Fibroblast of skin of left quadriceps (primary cell): ENCODE measurements around the gene GRIK2.
A peak's percentile ranks its signal among the peaks of the same experiment; 100 is the strongest.

Experiments used
- DNase-seq, 2 experiments: peaks; one replicate each; pipeline ENCODE4 v3.0.0-alpha.2; 2013; ENCODE audit warnings: low read depth in 2 of 2

The GRIK2 gene

GRCh38 chr6:101716387-101716786 is 322.9 kb downstream of the GRIK2 start:
- no peak for DNase-seq

- no peak for DNase-seq
Measured at GRCh38 chr6:101716810-101717209, 323.3 kb downstream of the GRIK2 start.

DNA sequence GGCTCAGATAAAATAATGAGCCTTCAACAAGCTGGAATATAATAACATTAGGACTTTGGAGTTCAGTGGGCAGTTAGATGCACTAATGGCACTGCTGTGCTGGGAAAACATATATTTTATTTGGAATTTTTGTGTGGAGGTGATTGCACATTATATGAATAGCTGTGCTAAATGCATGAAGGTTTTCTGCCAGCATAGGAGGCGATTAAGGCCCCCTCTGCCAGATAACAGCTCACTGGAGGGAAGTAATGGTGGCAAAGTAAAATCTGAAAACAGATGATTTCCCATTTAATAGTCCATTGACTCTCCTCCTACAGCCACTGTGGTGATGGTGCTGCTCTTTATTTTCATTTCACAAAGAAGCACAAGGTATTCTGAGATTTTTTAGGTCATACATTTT is 326.0 kb downstream of the GRIK2 start:
- DNase-seq: no peak

- no peak for DNase-seq
Measured at GRCh38 chr6:101722471-101722870, 329.0 kb downstream of the GRIK2 start.

DNA sequence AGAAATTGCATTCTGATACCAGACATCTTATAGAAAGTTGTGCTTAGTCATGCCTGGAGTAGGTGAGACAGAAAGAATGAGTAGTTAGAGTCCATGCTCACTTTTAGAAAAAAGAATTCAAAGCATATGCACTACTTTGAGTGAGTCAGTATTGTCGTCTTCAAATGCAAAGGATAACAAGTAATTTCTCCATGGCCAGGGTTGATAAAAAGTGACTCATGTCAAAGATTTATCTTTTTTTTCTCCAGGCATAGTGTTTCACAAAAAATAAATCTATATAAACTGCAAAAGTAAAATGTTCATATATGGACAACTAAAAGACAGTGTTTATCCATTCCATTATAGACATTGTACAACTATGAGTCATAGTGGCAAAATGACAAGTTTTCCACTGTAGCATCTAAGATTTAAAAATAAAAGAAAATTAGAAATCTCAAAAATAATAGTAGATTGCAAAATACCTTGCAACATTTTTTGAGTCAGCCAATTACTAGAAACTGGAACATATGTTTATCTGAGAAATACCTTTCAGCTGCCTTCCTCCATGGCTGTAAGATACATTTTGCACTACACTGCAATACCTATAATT is 329.6 kb downstream of the GRIK2 start:
- peak; percentile 98 for DNase-seq

DNA sequence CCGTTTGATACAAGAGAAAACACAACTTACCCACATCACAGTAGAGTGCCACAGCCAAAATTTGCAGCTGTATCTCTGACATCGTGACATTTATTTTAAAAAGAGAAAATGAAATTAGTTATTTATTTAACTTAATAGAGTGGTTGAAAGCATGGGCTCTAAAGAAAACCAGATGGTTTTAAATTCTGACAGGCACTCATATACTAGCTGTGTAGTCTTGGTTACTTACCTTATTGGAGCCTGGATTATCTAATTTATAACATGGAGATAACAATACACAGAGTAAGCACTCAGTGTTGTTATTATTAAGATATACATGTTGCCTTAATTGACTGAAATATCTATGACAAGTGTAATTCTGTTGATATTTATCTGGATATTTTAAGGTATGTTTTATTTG is 334.9 kb downstream of the GRIK2 start:
- no peak for DNase-seq

GRCh38 chr6:101728956-101729355 is 335.4 kb downstream of the GRIK2 start:
- no peak for DNase-seq

GRCh38 chr6:101730954-101731353 is 337.4 kb downstream of the GRIK2 start:
- DNase-seq: peak in 1 of 2 experiments; percentile 2

GRCh38 chr6:101733899-101734298 is 340.4 kb downstream of the GRIK2 start:
- DNase-seq: no peak

DNA sequence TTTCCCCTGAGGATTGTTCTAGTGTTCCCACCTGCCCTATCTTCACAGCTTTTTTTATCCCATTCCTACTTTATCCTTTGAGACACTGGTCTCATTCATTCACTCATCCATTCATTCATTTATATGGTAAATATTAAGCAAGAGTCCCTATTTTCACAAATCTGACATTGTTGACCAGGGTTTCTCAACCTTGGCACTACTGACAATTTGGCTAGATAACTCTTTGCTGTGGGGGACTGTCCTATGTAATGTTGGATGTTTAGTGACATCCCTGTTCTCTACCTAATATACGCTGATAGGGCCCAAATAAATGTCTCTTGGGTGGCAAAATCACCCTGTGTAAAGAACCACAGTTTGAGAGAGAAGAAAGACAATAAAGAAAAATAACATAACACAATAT is 345.0 kb downstream of the GRIK2 start:
- DNase-seq: no peak

GRCh38 chr6:101740631-101741030 is 347.1 kb downstream of the GRIK2 start:
- DNase-seq: no peak

DNA sequence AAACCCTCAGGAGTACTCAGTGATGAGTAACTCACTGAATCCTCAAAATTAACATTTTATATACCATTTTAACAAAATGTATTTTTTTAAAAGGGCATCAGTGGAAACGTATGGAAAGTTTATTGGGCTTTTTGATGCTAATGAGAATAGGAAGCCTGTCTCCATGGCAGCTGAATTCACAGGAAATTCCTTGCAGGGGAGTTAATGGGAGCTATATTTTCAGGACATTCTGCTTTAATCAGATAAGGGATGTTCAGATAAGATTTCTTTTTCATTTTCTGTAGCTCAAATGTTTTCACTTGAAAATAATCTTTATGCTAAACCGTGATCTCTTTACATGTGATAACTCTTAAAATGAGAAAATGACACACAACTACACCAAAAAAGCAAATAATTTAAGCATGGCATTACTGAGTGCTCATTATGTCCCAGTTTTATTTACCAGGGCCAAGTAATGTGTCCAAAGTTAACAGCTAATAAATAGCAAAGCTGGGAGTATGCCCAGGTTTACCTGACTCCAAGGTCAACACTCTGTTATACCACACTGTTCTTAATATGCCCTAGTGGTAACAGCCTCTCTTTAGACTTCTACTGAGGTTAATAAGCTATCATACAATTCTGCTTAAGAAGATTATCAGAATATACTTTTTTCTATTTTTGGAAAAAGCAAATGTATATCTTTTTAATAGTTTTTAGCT is 348.1 kb downstream of the GRIK2 start:
- no peak for DNase-seq

DNA sequence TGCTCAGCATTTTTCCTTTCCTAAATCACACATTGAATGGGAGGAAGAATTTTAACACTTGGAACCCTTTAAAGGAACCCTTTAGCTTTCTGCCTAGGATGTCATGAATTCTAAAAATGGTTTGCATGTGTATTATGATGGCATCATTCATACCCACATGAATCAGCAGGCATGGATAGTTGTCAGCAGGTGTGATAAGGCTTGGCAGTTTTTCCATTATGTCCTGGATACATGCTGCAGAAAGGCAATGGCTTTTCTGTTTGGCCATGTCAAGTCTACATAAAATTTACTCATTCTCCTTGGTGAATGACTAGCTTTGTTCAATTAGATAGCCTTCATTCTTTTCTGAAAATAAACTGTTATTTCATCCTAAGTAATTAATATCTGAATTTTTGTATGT is 353.7 kb downstream of the GRIK2 start:
- no peak for DNase-seq

GRCh38 chr6:101747716-101748115 is 354.2 kb downstream of the GRIK2 start:
- no peak for DNase-seq

DNA sequence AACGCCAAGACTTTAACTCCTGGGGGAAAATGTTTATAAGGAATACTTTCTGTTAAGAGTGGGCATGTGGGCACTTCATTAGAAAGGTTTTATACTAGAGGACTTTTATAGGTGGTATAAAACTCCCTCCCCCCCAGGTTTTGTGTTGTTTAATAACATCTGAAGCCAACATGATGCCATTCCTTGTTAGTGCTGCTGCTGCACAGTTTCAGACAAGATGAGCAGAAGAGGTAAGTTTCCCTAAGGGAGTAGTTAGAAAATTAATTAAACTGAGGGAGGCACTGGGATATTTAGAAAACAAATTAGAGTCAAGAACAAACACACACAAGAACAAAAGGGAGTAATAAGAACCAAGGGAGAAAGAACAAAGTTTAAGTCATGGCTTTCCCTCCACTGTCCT is 362.4 kb downstream of the GRIK2 start:
- DNase-seq: no peak

DNA sequence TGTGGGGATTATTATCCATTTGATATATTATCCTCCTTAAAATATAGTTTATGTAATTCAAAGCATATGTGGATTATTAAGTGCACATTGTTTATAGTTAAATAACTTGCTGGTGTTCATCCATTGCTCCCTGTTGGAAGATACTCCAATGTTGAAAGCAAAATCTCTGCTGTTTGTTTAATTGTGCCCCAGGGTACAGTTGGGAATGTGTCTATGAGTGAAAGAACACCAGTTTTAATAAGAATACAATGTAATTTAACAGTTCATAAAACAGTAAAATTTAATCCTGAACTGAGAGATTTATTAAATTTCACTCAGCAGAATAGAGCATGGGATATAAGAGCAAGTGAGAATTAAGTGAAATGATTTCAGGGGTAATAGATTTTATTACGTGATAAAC is 364.9 kb downstream of the GRIK2 start:
- peak; percentile 61 to 69 for DNase-seq

- DNase-seq: peak; percentile 88
Measured at GRCh38 chr6:101760843-101761621, 367.5 kb downstream of the GRIK2 start.

- no peak for DNase-seq
Measured at GRCh38 chr6:101762851-101763250, 369.3 kb downstream of the GRIK2 start.

- DNase-seq: no peak
Measured at GRCh38 chr6:101765281-101765680, 371.8 kb downstream of the GRIK2 start.

GRCh38 chr6:101770116-101770515 is 376.6 kb downstream of the GRIK2 start:
- DNase-seq: no peak

GRCh38 chr6:101776919-101777350 is 383.4 kb downstream of the GRIK2 start:
- no peak for DNase-seq

DNA sequence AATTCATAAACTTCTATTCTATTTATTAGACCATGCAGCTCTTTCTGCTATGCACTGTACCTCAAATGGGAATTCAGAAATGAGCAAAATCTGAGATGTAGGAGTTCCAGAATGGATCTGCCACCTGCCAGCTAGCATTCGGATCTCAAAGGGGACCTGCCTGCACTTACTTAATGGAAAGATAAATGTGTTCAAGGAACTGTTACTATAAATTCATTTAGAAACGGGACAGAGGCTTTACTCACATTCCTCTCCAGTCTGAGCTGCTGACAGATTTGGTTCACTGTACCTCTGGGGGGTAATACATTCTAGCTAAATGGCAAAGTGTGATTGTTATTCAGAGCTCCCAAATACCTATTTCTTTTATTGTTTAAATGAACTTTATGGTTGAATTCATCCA is 384.1 kb downstream of the GRIK2 start:
- DNase-seq: no peak
